Right atrium auricular region (tissue), 2 donors: Measurements from ENCODE around the gene SPART. TPM values are rescaled to one million over a fixed set of nuclear protein-coding genes. Genes with fewer than 3 reads are reported as not detected.

Source experiments
- DNase-seq: peaks from one replicate; pipeline ENCODE4 v3.0.0-alpha.2; 2019; ENCODE audit warnings: low spot score
- H3K27ac ChIP-seq, 2 donors: fragments of 200-600 bp; sonication (generic); 1 replicate in 1 of 2; 2 replicates in 1 of 2; pipeline ENCODE4 v1.5.1; 2016 to 2019
- H3K27me3 ChIP-seq, 2 donors: fragments of 200-600 bp; sonication (generic); one replicate each; pipeline versions ENCODE4 v1.5.1 to v1.6.0; 2017 to 2019
- H3K36me3 ChIP-seq: fragments of 200-600 bp; sonication (generic); one replicate; pipeline ENCODE4 v1.5.1; 2016
- H3K4me1 ChIP-seq, 2 donors: fragments of 200-600 bp; sonication (generic); one replicate each; pipeline versions ENCODE4 v1.5.1 to v1.6.0; 2017 to 2019
- H3K4me3 ChIP-seq, 2 donors: fragments of 200-600 bp; sonication (generic); 1 replicate in 1 of 2; 2 replicates in 1 of 2; pipeline ENCODE4 v1.5.1; 2017 to 2019; ENCODE audit warnings: mild to moderate bottlenecking in 1 of 2, moderate library complexity in 1 of 2
- H3K9me3 ChIP-seq, 2 donors: fragments of 200-600 bp; sonication (generic); one replicate each; pipeline ENCODE4 v1.5.1; 2019
- CTCF ChIP-seq, 2 donors: fragments of 200-600 bp; sonication (generic); IDR thresholded peaks; one replicate each; pipeline ENCODE4 v1.5.1; 2019; ENCODE audit warnings: antibody characterized with exemption in 2 of 2
- total RNA-seq, 2 donors: library from RNA; depleted of rRNA; stranded (reverse); fragments of >200 nt; gene quantifications; one replicate each; pipeline ENCODE4 v1.1.0, GENCODE V29; 2016

Gene SPART
- total RNA-seq, 2 donors from 2014 or later = 34.1 to 36.3 TPM

GRCh38 chr13:36357231-36357630 lies 11.0 kb upstream of the SPART start:
- no peak for DNase-seq
- TF ChIP-seq CTCF (IDR thresholded peaks at IDR 0.05) = no peak
- no peak overlapping the region for H3K4me3 ChIP-seq
- no peak overlapping the region for H3K27ac ChIP-seq
- H3K4me1 ChIP-seq = peaks cover 0 to 5% of the 10 kb centered on the region in 2 donors
- H3K36me3 ChIP-seq = no peaks in the 10 kb centered on the region
- H3K9me3 ChIP-seq = no peaks in the 10 kb centered on the region
- no peaks in the 10 kb centered on the region for H3K27me3 ChIP-seq

GRCh38 chr13:36356058-36356457 lies 9.9 kb upstream of the SPART start:
- no peak for TF ChIP-seq CTCF (IDR thresholded peaks at IDR 0.05)
- Histone ChIP-seq H3K27ac (no peak overlapping the region), H3K9me3 (no peaks in the 10 kb centered on the region), H3K36me3 (no peaks in the 10 kb centered on the region), H3K4me3 (no peak overlapping the region), H3K27me3 (no peaks in the 10 kb centered on the region), H3K4me1 (peaks cover 0 to 5% of the 10 kb centered on the region in 2 donors)
- DNase-seq = no peak

- Histone ChIP-seq H3K4me3 (no peak overlapping the region), H3K4me1 (peaks cover 0 to 5% of the 10 kb centered on the region in 2 donors), H3K9me3 (no peaks in the 10 kb centered on the region), H3K27me3 (no peaks in the 10 kb centered on the region), H3K36me3 (no peaks in the 10 kb centered on the region), H3K27ac (no peak overlapping the region)
- no peak for DNase-seq
- no peak for TF ChIP-seq CTCF (IDR thresholded peaks at IDR 0.05)
These were observed 9.4 kb upstream of the SPART start for GRCh38 chr13:36355632-36356031.

DNA sequence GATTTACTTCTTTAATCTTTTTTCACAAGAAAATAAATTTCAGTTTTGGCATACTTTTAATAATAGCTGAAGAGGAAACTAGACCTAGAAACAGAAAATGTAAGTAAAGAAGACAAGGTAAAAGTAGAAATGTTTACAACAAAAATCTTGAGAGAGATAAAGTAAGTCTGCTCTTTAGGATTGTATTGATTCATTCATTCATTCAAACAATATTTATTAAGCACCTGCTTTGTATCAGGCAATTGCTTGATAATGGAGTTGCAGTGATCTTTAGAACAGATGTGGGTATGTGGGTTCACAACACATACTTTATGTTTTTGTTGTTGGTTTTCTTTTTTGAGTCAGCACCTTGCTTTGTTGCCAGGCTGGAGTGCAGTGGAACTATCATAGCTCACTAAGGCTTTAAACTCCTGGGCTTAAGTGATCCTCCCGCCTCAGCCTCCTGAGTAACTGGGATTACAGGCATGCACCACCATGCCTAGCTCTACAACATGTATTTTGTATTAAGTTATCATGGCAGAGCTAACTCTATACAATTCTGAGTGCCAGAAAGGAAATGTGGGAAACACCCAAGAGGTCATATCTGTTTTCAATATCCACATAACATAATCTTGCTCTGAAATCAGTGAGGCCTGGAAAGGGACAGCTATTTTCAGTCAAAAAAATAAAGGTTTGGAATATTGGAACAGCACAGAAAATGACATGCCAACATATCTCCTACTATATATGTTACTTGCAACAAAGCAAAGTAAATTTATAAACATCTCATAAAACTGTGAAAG lies 8.8 kb upstream of the SPART start:
- no peak for TF ChIP-seq CTCF (IDR thresholded peaks at IDR 0.05)

GRCh38 chr13:36353001-36353400 lies 6.8 kb upstream of the SPART start:
- no peak for TF ChIP-seq CTCF (IDR thresholded peaks at IDR 0.05)
- no peaks in the 10 kb centered on the region for H3K27me3 ChIP-seq
- DNase-seq = no peak
- H3K27ac ChIP-seq = no peak overlapping the region
- H3K4me3 ChIP-seq = no peak overlapping the region
- H3K9me3 ChIP-seq = no peaks in the 10 kb centered on the region
- no peaks in the 10 kb centered on the region for H3K36me3 ChIP-seq
- H3K4me1 ChIP-seq = peaks cover 0 to 5% of the 10 kb centered on the region in 2 donors

More for the DNA sequence above, 8.8 kb upstream of the SPART start:
- Histone ChIP-seq H3K36me3 (no peaks in the 10 kb centered on the region), H3K9me3 (no peaks in the 10 kb centered on the region), H3K4me3 (no peak overlapping the region), H3K27me3 (no peaks in the 10 kb centered on the region), H3K4me1 (peaks cover 0 to 5% of the 10 kb centered on the region in 2 donors), H3K27ac (no peak overlapping the region)
- DNase-seq = no peak

- no peak overlapping the region for H3K27ac ChIP-seq
- no peak overlapping the region for H3K4me3 ChIP-seq
- peaks cover 0 to 4% of the 10 kb centered on the region in 2 donors for H3K4me1 ChIP-seq
- no peaks in the 10 kb centered on the region for H3K9me3 ChIP-seq
- H3K36me3 ChIP-seq = no peaks in the 10 kb centered on the region
- DNase-seq = no peak
- TF ChIP-seq CTCF (IDR thresholded peaks at IDR 0.05) = no peak
- H3K27me3 ChIP-seq = no peaks in the 10 kb centered on the region
These were observed 6.2 kb upstream of the SPART start for GRCh38 chr13:36352350-36352749.
